ENCODE data around the gene HTRA1.

Gene HTRA1

DNA sequence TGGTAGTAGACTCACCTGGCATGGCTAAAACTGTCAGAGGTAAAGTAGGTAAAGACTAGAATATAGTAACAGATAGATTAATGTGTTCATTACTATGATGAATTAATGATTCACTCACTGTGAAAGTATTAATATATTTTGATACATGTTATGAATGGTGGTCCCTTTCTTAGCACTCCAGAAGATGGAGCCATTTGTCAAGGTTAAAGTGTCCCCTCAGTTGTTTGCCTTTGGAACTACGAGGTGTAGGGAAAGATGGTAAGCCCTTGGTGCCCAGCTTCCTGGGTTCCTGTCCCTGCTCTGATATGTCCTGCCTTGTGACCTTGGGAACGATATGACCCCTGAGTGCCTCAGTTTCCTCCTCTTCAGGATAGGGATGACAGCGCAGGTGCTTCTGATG, 49.4 kb downstream of the HTRA1 start:
- Histone ChIP-seq H3K9ac (ENCODE audit: low read length) (no peak overlapping the region), H3K27me3 (ENCODE audit: insufficient read depth, low read length, poor library complexity) (no peaks in the 10 kb centered on the region), H2AK5ac (ENCODE audit: low read length) (no peak overlapping the region), H3K27ac (ENCODE audit: low read depth, low read length) (no peak overlapping the region), H3K79me2 (ENCODE audit: control insufficient read depth, insufficient read depth, low read length) (no peaks in the 10 kb centered on the region), H3K18ac (ENCODE audit: low read length) (no peak overlapping the region), H3K23ac (ENCODE audit: low read length) (no peak overlapping the region), H3K4me3 (ENCODE audit: low read length) (no peak overlapping the region), H3K4ac (ENCODE audit: low read depth, low read length) (no peak overlapping the region), H3K36me3 (ENCODE audit: control insufficient read depth, insufficient read depth, low read length) (no peaks in the 10 kb centered on the region), H2BK5ac (ENCODE audit: low read length) (no peak overlapping the region), H4K8ac (ENCODE audit: low read depth, low read length) (no peak overlapping the region), H4K5ac (ENCODE audit: low read length) (no peak overlapping the region), H2BK15ac (replicated peaks; ENCODE audit: low read depth) (no peak overlapping the region), H3K4me1 (ENCODE audit: control insufficient read depth, low read depth, low read length) (no peaks in the 10 kb centered on the region), H2BK120ac (ENCODE audit: low read depth, low read length) (no peak overlapping the region), H3K4me2 (ENCODE audit: low read length) (no peak overlapping the region), H3K79me1 (ENCODE audit: low read length) (no peaks in the 10 kb centered on the region), H3K56ac (ENCODE audit: low read length) (no peak overlapping the region)
- no peak for DNase-seq
- no CpG with 5 or more reads among the region's 3 CpGs for WGBS (ENCODE audit: extremely low coverage, insufficient coverage, low lambda C conversion rate)

DNA sequence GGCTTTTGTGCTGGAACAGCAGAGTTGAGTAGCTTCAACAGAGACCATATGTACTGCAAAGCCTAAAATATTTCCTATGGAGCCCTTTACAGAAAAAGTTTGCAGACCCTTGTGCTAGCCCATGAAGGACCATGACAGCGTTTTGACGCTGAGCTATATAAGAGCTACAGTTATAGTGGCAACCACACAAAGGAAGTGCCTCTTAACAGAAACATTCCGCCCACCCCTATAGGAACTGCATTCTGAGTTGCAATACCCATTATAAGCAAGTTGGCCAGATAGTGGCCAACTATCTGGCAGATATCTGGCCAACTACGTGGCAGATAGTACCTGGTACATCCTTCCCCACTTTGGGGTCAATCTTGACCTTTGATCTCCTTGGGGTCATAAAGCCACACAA, 51.7 kb downstream of the HTRA1 start:
- WGBS (ENCODE audit: extremely low coverage, insufficient coverage, low lambda C conversion rate): no CpG with 5 or more reads among the region's 4 CpGs
- DNase-seq: no peak
- Histone ChIP-seq H3K4ac (ENCODE audit: low read depth, low read length) (no peak overlapping the region), H2BK120ac (ENCODE audit: low read depth, low read length) (no peak overlapping the region), H4K5ac (ENCODE audit: low read length) (no peak overlapping the region), H2AK5ac (ENCODE audit: low read length) (no peak overlapping the region), H3K4me1 (ENCODE audit: control insufficient read depth, low read depth, low read length) (no peaks in the 10 kb centered on the region), H3K36me3 (ENCODE audit: control insufficient read depth, insufficient read depth, low read length) (no peaks in the 10 kb centered on the region), H3K79me1 (ENCODE audit: low read length) (no peaks in the 10 kb centered on the region), H3K4me2 (ENCODE audit: low read length) (no peak overlapping the region), H3K18ac (ENCODE audit: low read length) (no peak overlapping the region), H3K79me2 (ENCODE audit: control insufficient read depth, insufficient read depth, low read length) (no peaks in the 10 kb centered on the region), H3K56ac (ENCODE audit: low read length) (no peak overlapping the region), H2BK5ac (ENCODE audit: low read length) (no peak overlapping the region), H3K27me3 (ENCODE audit: insufficient read depth, low read length, poor library complexity) (no peaks in the 10 kb centered on the region), H3K23ac (ENCODE audit: low read length) (no peak overlapping the region), H3K27ac (ENCODE audit: low read depth, low read length) (no peak overlapping the region), H3K4me3 (ENCODE audit: low read length) (no peak overlapping the region), H2BK15ac (replicated peaks; ENCODE audit: low read depth) (no peak overlapping the region), H4K8ac (ENCODE audit: low read depth, low read length) (no peak overlapping the region), H3K9ac (ENCODE audit: low read length) (no peak overlapping the region)

- Histone ChIP-seq H3K79me1 (ENCODE audit: low read length) (no peaks in the 10 kb centered on the region), H3K27me3 (ENCODE audit: insufficient read depth, low read length, poor library complexity) (no peaks in the 10 kb centered on the region), H3K4me1 (ENCODE audit: control insufficient read depth, low read depth, low read length) (no peaks in the 10 kb centered on the region), H2BK120ac (ENCODE audit: low read depth, low read length) (no peak overlapping the region), H4K8ac (ENCODE audit: low read depth, low read length) (no peak overlapping the region), H3K23ac (ENCODE audit: low read length) (no peak overlapping the region), H3K56ac (ENCODE audit: low read length) (no peak overlapping the region), H3K9ac (ENCODE audit: low read length) (no peak overlapping the region), H3K79me2 (ENCODE audit: control insufficient read depth, insufficient read depth, low read length) (no peaks in the 10 kb centered on the region), H4K5ac (ENCODE audit: low read length) (no peak overlapping the region), H3K4me2 (ENCODE audit: low read length) (no peak overlapping the region), H3K36me3 (ENCODE audit: control insufficient read depth, insufficient read depth, low read length) (no peaks in the 10 kb centered on the region), H3K4me3 (ENCODE audit: low read length) (no peak overlapping the region), H3K18ac (ENCODE audit: low read length) (no peak overlapping the region), H2BK15ac (replicated peaks; ENCODE audit: low read depth) (no peak overlapping the region), H2BK5ac (ENCODE audit: low read length) (no peak overlapping the region), H3K27ac (ENCODE audit: low read depth, low read length) (no peak overlapping the region), H2AK5ac (ENCODE audit: low read length) (no peak overlapping the region), H3K4ac (ENCODE audit: low read depth, low read length) (no peak overlapping the region)
- DNase-seq: no peak
- WGBS (ENCODE audit: extremely low coverage, insufficient coverage, low lambda C conversion rate): no CpG with 5 or more reads among the region's 22 CpGs
These were observed 52.9 kb downstream of the HTRA1 start for GRCh38 chr10:122514045-122514840.

- no peaks in the 10 kb centered on the region for H3K27me3 ChIP-seq (ENCODE audit: insufficient read depth, low read length, poor library complexity)
- no peak overlapping the region for H4K8ac ChIP-seq (ENCODE audit: low read depth, low read length)
- no peak overlapping the region for H4K5ac ChIP-seq (ENCODE audit: low read length)
- H3K79me2 ChIP-seq (ENCODE audit: control insufficient read depth, insufficient read depth, low read length): no peaks in the 10 kb centered on the region
- H3K27ac ChIP-seq (ENCODE audit: low read depth, low read length): no peak overlapping the region
- H3K56ac ChIP-seq (ENCODE audit: low read length): no peak overlapping the region
- H3K23ac ChIP-seq (ENCODE audit: low read length): no peak overlapping the region
- no peak overlapping the region for H3K4me3 ChIP-seq (ENCODE audit: low read length)
- no peak overlapping the region for H2BK5ac ChIP-seq (ENCODE audit: low read length)
- no peak for DNase-seq
- no peak overlapping the region for H2AK5ac ChIP-seq (ENCODE audit: low read length)
- H3K4me2 ChIP-seq (ENCODE audit: low read length): no peak overlapping the region
- H3K79me1 ChIP-seq (ENCODE audit: low read length): no peaks in the 10 kb centered on the region
- no peaks in the 10 kb centered on the region for H3K4me1 ChIP-seq (ENCODE audit: control insufficient read depth, low read depth, low read length)
- WGBS (ENCODE audit: extremely low coverage, insufficient coverage, low lambda C conversion rate): no CpG with 5 or more reads among the region's 5 CpGs
- H3K4ac ChIP-seq (ENCODE audit: low read depth, low read length): no peak overlapping the region
- H3K36me3 ChIP-seq (ENCODE audit: control insufficient read depth, insufficient read depth, low read length): no peaks in the 10 kb centered on the region
- no peak overlapping the region for H3K9ac ChIP-seq (ENCODE audit: low read length)
- no peak overlapping the region for H2BK120ac ChIP-seq (ENCODE audit: low read depth, low read length)
- H3K18ac ChIP-seq (ENCODE audit: low read length): no peak overlapping the region
- no peak overlapping the region for H2BK15ac ChIP-seq (replicated peaks; ENCODE audit: low read depth)
These were observed 53.7 kb downstream of the HTRA1 start for GRCh38 chr10:122515022-122515424.

GRCh38 chr10:122515588-122516231, 54.4 kb downstream of the HTRA1 start:
- no peak overlapping the region for H3K18ac ChIP-seq (ENCODE audit: low read length)
- no peaks in the 10 kb centered on the region for H3K27me3 ChIP-seq (ENCODE audit: insufficient read depth, low read length, poor library complexity)
- no peak overlapping the region for H2BK15ac ChIP-seq (replicated peaks; ENCODE audit: low read depth)
- no CpG with 5 or more reads among the region's 16 CpGs for WGBS (ENCODE audit: extremely low coverage, insufficient coverage, low lambda C conversion rate)
- H3K4me2 ChIP-seq (ENCODE audit: low read length): no peak overlapping the region
- H2BK120ac ChIP-seq (ENCODE audit: low read depth, low read length): no peak overlapping the region
- DNase-seq: no peak
- no peaks in the 10 kb centered on the region for H3K4me1 ChIP-seq (ENCODE audit: control insufficient read depth, low read depth, low read length)
- no peak overlapping the region for H2BK5ac ChIP-seq (ENCODE audit: low read length)
- H3K36me3 ChIP-seq (ENCODE audit: control insufficient read depth, insufficient read depth, low read length): no peaks in the 10 kb centered on the region
- H2AK5ac ChIP-seq (ENCODE audit: low read length): no peak overlapping the region
- H3K27ac ChIP-seq (ENCODE audit: low read depth, low read length): no peak overlapping the region
- H3K4ac ChIP-seq (ENCODE audit: low read depth, low read length): no peak overlapping the region
- no peaks in the 10 kb centered on the region for H3K79me2 ChIP-seq (ENCODE audit: control insufficient read depth, insufficient read depth, low read length)
- no peak overlapping the region for H3K4me3 ChIP-seq (ENCODE audit: low read length)
- H3K9ac ChIP-seq (ENCODE audit: low read length): no peak overlapping the region
- no peak overlapping the region for H4K8ac ChIP-seq (ENCODE audit: low read depth, low read length)
- H4K5ac ChIP-seq (ENCODE audit: low read length): no peak overlapping the region
- H3K56ac ChIP-seq (ENCODE audit: low read length): no peak overlapping the region
- H3K79me1 ChIP-seq (ENCODE audit: low read length): no peaks in the 10 kb centered on the region
- no peak overlapping the region for H3K23ac ChIP-seq (ENCODE audit: low read length)

Data from mesendoderm (in vitro differentiated cells).